SK-N-SH (cell line): ENCODE measurements around the gene TRIM67. TPM values are rescaled to one million over a fixed set of nuclear protein-coding genes. Genes with fewer than 3 reads are reported as not detected.

Experiments
- CTCF ChIA-PET: fragments of 300-600, 350-600 bp; formaldehyde crosslinking; extraction: SDS; loops from one replicate; lab custom pipeline; 2021; lab: Yijun Ruan, JAX
- POLR2A ChIA-PET: fragments of 350-600 bp; sonication (Branson Sonifier 250); formaldehyde crosslinking; extraction: SDS; loops from one replicate; lab custom pipeline; 2020; ENCODE audit warnings: antibody characterized with exemption, inconsistent platforms; lab: Yijun Ruan, JAX
- DNase-seq: peaks from one replicate; pipeline ENCODE4 v3.0.0; 2012
- H2AFZ ChIP-seq: fragments of 200-600 bp; sonication (generic); 2 replicates; pipeline ENCODE4 v1.8.1; 2016; ENCODE audit warnings: antibody characterized with exemption, mild to moderate bottlenecking, low read depth
- H3F3A ChIP-seq: fragments of 200-600 bp; sonication (generic); replicated peaks from 2 replicates; pipeline ENCODE3; 2016; ENCODE audit warnings: antibody characterized with exemption, mild to moderate bottlenecking; ENCODE audit not compliant: insufficient read depth
- H3K27ac ChIP-seq, 2 experiments: fragments of 200-500 bp in 1 of 2; fragments of 200-600 bp in 1 of 2; sonication (Bioruptor generic) in 1 of 2; sonication (generic), shearing (Covaris generic) in 1 of 2; 2 replicates each; pipeline versions ENCODE4 v1.5.1 to v1.6.1; 2014 to 2016; ENCODE audit warnings: low read depth in 2 of 2, inconsistent platforms in 1 of 2, low read length in 1 of 2, mild to moderate bottlenecking in 1 of 2, mixed read lengths in 1 of 2
- H3K27me3 ChIP-seq: fragments of 200-600 bp; sonication (generic), shearing (Covaris generic); 2 replicates; pipeline ENCODE4 v1.6.1; 2016; ENCODE audit warnings: mixed run types; ENCODE audit not compliant: insufficient read depth
- H3K36me3 ChIP-seq, 2 experiments: fragments of 200-500 bp in 1 of 2; fragments of 200-600 bp in 1 of 2; sonication (Bioruptor generic) in 1 of 2; sonication (generic) in 1 of 2; replicated peaks in 1 of 2; 2 replicates each; pipeline versions ENCODE3 to v1.5.1; 2014 to 2016; ENCODE audit warnings: low read length in 1 of 2, mild to moderate bottlenecking in 1 of 2; ENCODE audit not compliant: insufficient read depth in 2 of 2, control insufficient read depth in 1 of 2
- H3K4me1 ChIP-seq, 2 experiments: fragments of 200-500 bp in 1 of 2; fragments of 200-600 bp in 1 of 2; sonication (Bioruptor generic) in 1 of 2; sonication (generic), shearing (Covaris generic) in 1 of 2; 2 replicates each; pipeline versions ENCODE4 v1.5.1 to v1.6.1; 2014 to 2016; ENCODE audit warnings: low read depth in 1 of 2, low read length in 1 of 2, mixed run types in 1 of 2; ENCODE audit not compliant: insufficient read depth in 2 of 2, control insufficient read depth in 1 of 2
- H3K4me2 ChIP-seq: fragments of 200-600 bp; sonication (generic), shearing (Covaris generic); 2 replicates; pipeline ENCODE4 v1.6.1; 2017; ENCODE audit warnings: mixed run types
- H3K4me3 ChIP-seq, 2 experiments: fragments of 200-500 bp in 1 of 2; fragments of 200-600 bp in 1 of 2; sonication (Bioruptor generic) in 1 of 2; sonication (generic), shearing (Covaris generic) in 1 of 2; 2 replicates each; pipeline versions ENCODE4 v1.5.1 to v1.8.1; 2014 to 2016; ENCODE audit warnings: low read depth in 2 of 2, inconsistent platforms in 1 of 2, low read length in 1 of 2, mild to moderate bottlenecking in 1 of 2, mixed read lengths in 1 of 2, moderate library complexity in 1 of 2
- H3K79me2 ChIP-seq: fragments of 200-600 bp; sonication (generic); 2 replicates; pipeline ENCODE4 v1.8.1; 2017; ENCODE audit warnings: mild to moderate bottlenecking; ENCODE audit not compliant: insufficient read depth
- H3K9ac ChIP-seq: fragments of 200-600 bp; sonication (generic); 2 replicates; pipeline ENCODE4 v1.6.1; 2017; ENCODE audit warnings: mixed run types
- H3K9me2 ChIP-seq: fragments of 200-600 bp; sonication (generic); 2 replicates; pipeline ENCODE4 v1.6.1; 2017; ENCODE audit warnings: mixed run types
- H3K9me3 ChIP-seq: fragments of 200-600 bp; sonication (generic); 2 replicates; pipeline ENCODE4 v1.6.1; 2017; ENCODE audit warnings: mixed run types, mild to moderate bottlenecking, moderate library complexity
- H4K20me1 ChIP-seq: fragments of 200-600 bp; sonication (generic); 2 replicates; pipeline ENCODE4 v1.6.1; 2017; ENCODE audit warnings: mild to moderate bottlenecking, mixed run types; ENCODE audit not compliant: insufficient read depth
- ELF1 ChIP-seq: IDR thresholded peaks from 2 replicates; pipeline ENCODE4 v1.4.0; 2012
- EZH2phosphoT487 ChIP-seq: fragments of 200-600 bp; sonication (generic); IDR thresholded peaks from 2 replicates; pipeline ENCODE4 v1.6.1; 2017; ENCODE audit warnings: low read depth, mixed run types, mild to moderate bottlenecking, antibody characterized with exemption, moderate library complexity, borderline replicate concordance
- FOSL2 ChIP-seq: IDR thresholded peaks from 2 replicates; pipeline ENCODE4 v1.4.0; 2012; ENCODE audit warnings: low read depth, mild to moderate bottlenecking, moderate library complexity, borderline replicate concordance
- FOXJ3 ChIP-seq: sonication (generic); formaldehyde crosslinking; IDR thresholded peaks from 2 replicates; pipeline ENCODE4 v1.5.1; 2020; ENCODE audit warnings: mild to moderate bottlenecking, missing genetic modification reagents
- GABPA ChIP-seq: IDR thresholded peaks from 2 replicates; pipeline ENCODE4 v1.4.0; 2012; ENCODE audit warnings: low read depth, mild to moderate bottlenecking
- GATA2 ChIP-seq: sonication (generic); formaldehyde crosslinking; IDR thresholded peaks from 2 replicates; pipeline ENCODE4 v1.5.0; 2020; ENCODE audit warnings: mild to moderate bottlenecking, missing genetic modification reagents
- JUND ChIP-seq: IDR thresholded peaks from 2 replicates; pipeline ENCODE4 v1.4.0; 2012
- MEF2A ChIP-seq: IDR thresholded peaks from 2 replicates; pipeline ENCODE4 v1.4.0; 2012; ENCODE audit warnings: low read depth, borderline replicate concordance
- MXI1 ChIP-seq: IDR thresholded peaks from 2 replicates; pipeline ENCODE4 v1.6.1; 2012; ENCODE audit warnings: mild to moderate bottlenecking, low read depth, low read length, improper control_type of control experiment
- POLR2AphosphoS5 ChIP-seq: IDR thresholded peaks from 2 replicates; pipeline ENCODE4 v1.6.1; 2012; ENCODE audit warnings: low read depth, low read length
- RAD21 ChIP-seq: IDR thresholded peaks from 2 replicates; pipeline ENCODE4 v1.6.1; 2012; ENCODE audit warnings: mild to moderate bottlenecking, low read length
- RCOR1 ChIP-seq: fragments of 150-350 bp; IDR thresholded peaks from 2 replicates; pipeline ENCODE4 v1.6.1; 2017; ENCODE audit warnings: antibody characterized with exemption, low read length
- RFX5 ChIP-seq: IDR thresholded peaks from 2 replicates; pipeline ENCODE4 v1.6.1; 2012; ENCODE audit warnings: mild to moderate bottlenecking, improper control_type of control experiment, low read length
- SMC3 ChIP-seq: IDR thresholded peaks from 2 replicates; pipeline ENCODE4 v1.6.1; 2012; ENCODE audit warnings: low read depth, low read length, improper control_type of control experiment
- WGBS: methylation state at CpG from one replicate; pipeline ENCODE4 v1.1.6; 2017; ENCODE audit warnings: low lambda C conversion rate; 5-methylcytosine and 5-hydroxymethylcytosine counted together
- polyA plus RNA-seq, 3 experiments: library from polyadenylated mRNA; depleted of rRNA; stranded (reverse); fragments of >200 nt; gene quantifications; 2 replicates each; pipeline ENCODE4 v1.2.3, GENCODE V29; 2012
- TF ChIP-seq, protein P1 (sequence below): fragments of 200-600 bp; sonication (generic); IDR thresholded peaks from 2 replicates; pipeline ENCODE4 v1.6.1; 2017; ENCODE audit warnings: antibody characterized with exemption, mild to moderate bottlenecking, moderate library complexity
- TF ChIP-seq, protein P2 (sequence below): IDR thresholded peaks from 2 replicates; pipeline ENCODE4; 2012
- TF ChIP-seq, protein P3 (sequence below): IDR thresholded peaks from 2 replicates; pipeline ENCODE4 v1.4.0; 2012; ENCODE audit warnings: low read depth, borderline replicate concordance
- TF ChIP-seq, protein P4 (sequence below): IDR thresholded peaks from 2 replicates; pipeline ENCODE4 v1.6.1; 2012; ENCODE audit warnings: mild to moderate bottlenecking, low read depth, low read length, moderate library complexity
- TF ChIP-seq, protein P5 (sequence below): fragments of 150-350 bp; IDR thresholded peaks from 2 replicates; pipeline ENCODE4 v1.6.1; 2017; ENCODE audit warnings: antibody characterized with exemption, low read length, low read depth, borderline replicate concordance
- TF ChIP-seq, protein P6 (sequence below): fragments of 150-350 bp; IDR thresholded peaks from 2 replicates; pipeline ENCODE4 v1.6.1; 2016; ENCODE audit warnings: mild to moderate bottlenecking, low read depth, low read length

TRIM67 gene
- polyA plus RNA-seq, 1 of the 3 experiments (the other 2 are of a cell fraction), result not detected

DNA sequence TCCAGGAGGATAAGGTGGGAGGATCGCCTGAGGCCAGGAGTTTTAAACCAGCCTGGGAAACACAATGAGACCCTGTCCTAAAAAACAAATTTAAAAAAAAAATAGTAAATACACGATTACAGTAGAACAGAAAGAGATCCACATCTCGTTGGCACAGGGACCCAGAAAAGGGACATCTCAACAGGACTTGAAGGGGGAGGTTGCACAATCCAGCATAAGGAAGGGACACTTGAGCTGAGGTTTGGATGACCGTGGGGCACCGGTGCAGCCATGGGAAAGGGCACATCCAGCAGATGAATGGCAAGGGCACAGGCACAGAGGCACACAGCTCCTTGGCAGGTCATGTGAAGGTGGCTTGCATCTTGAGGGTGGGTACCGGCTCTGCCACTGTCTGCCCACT lies 20.5 kb downstream of the TRIM67 start:
- 42% methylated on average over 5 of the region's 6 CpGs for WGBS
- H3K79me2 ChIP-seq, result no peaks in the 10 kb centered on the region
- POLR2A ChIA-PET, result no interaction called here
- no peak overlapping the region for H3K4me3 ChIP-seq
- no peak overlapping the region for H2AFZ ChIP-seq
- no peak overlapping the region for H3K27ac ChIP-seq
- no peaks in the 10 kb centered on the region; the same call in 1 of the 2 replicates for H3K27me3 ChIP-seq
- no peak overlapping the region for H3K9ac ChIP-seq
- TF ChIP-seq JUND (no peak), RCOR1 (no peak), GABPA (no peak), GATA2 (no peak), POLR2AphosphoS5 (no peak), ELF1 (no peak), EZH2phosphoT487 (no peak), FOSL2 (no peak), MEF2A (no peak), RAD21 (no peak), MXI1 (no peak), FOXJ3 (CRISPR knock-in tag) (no peak), SMC3 (no peak), RFX5 (no peak)
- TF ChIP-seq, protein P1, sequence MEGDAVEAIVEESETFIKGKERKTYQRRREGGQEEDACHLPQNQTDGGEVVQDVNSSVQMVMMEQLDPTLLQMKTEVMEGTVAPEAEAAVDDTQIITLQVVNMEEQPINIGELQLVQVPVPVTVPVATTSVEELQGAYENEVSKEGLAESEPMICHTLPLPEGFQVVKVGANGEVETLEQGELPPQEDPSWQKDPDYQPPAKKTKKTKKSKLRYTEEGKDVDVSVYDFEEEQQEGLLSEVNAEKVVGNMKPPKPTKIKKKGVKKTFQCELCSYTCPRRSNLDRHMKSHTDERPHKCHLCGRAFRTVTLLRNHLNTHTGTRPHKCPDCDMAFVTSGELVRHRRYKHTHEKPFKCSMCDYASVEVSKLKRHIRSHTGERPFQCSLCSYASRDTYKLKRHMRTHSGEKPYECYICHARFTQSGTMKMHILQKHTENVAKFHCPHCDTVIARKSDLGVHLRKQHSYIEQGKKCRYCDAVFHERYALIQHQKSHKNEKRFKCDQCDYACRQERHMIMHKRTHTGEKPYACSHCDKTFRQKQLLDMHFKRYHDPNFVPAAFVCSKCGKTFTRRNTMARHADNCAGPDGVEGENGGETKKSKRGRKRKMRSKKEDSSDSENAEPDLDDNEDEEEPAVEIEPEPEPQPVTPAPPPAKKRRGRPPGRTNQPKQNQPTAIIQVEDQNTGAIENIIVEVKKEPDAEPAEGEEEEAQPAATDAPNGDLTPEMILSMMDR, result no peak
- TF ChIP-seq, protein P2, sequence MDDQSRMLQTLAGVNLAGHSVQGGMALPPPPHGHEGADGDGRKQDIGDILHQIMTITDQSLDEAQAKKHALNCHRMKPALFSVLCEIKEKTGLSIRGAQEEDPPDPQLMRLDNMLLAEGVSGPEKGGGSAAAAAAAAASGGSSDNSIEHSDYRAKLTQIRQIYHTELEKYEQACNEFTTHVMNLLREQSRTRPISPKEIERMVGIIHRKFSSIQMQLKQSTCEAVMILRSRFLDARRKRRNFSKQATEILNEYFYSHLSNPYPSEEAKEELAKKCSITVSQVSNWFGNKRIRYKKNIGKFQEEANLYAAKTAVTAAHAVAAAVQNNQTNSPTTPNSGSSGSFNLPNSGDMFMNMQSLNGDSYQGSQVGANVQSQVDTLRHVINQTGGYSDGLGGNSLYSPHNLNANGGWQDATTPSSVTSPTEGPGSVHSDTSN, result no peak
- TF ChIP-seq, protein P3, sequence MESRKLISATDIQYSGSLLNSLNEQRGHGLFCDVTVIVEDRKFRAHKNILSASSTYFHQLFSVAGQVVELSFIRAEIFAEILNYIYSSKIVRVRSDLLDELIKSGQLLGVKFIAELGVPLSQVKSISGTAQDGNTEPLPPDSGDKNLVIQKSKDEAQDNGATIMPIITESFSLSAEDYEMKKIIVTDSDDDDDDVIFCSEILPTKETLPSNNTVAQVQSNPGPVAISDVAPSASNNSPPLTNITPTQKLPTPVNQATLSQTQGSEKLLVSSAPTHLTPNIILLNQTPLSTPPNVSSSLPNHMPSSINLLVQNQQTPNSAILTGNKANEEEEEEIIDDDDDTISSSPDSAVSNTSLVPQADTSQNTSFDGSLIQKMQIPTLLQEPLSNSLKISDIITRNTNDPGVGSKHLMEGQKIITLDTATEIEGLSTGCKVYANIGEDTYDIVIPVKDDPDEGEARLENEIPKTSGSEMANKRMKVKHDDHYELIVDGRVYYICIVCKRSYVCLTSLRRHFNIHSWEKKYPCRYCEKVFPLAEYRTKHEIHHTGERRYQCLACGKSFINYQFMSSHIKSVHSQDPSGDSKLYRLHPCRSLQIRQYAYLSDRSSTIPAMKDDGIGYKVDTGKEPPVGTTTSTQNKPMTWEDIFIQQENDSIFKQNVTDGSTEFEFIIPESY, result no peak
- TF ChIP-seq, protein P4, sequence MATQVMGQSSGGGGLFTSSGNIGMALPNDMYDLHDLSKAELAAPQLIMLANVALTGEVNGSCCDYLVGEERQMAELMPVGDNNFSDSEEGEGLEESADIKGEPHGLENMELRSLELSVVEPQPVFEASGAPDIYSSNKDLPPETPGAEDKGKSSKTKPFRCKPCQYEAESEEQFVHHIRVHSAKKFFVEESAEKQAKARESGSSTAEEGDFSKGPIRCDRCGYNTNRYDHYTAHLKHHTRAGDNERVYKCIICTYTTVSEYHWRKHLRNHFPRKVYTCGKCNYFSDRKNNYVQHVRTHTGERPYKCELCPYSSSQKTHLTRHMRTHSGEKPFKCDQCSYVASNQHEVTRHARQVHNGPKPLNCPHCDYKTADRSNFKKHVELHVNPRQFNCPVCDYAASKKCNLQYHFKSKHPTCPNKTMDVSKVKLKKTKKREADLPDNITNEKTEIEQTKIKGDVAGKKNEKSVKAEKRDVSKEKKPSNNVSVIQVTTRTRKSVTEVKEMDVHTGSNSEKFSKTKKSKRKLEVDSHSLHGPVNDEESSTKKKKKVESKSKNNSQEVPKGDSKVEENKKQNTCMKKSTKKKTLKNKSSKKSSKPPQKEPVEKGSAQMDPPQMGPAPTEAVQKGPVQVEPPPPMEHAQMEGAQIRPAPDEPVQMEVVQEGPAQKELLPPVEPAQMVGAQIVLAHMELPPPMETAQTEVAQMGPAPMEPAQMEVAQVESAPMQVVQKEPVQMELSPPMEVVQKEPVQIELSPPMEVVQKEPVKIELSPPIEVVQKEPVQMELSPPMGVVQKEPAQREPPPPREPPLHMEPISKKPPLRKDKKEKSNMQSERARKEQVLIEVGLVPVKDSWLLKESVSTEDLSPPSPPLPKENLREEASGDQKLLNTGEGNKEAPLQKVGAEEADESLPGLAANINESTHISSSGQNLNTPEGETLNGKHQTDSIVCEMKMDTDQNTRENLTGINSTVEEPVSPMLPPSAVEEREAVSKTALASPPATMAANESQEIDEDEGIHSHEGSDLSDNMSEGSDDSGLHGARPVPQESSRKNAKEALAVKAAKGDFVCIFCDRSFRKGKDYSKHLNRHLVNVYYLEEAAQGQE, result no peak
- TF ChIP-seq, protein P5, sequence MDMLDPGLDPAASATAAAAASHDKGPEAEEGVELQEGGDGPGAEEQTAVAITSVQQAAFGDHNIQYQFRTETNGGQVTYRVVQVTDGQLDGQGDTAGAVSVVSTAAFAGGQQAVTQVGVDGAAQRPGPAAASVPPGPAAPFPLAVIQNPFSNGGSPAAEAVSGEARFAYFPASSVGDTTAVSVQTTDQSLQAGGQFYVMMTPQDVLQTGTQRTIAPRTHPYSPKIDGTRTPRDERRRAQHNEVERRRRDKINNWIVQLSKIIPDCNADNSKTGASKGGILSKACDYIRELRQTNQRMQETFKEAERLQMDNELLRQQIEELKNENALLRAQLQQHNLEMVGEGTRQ, result no peak
- TF ChIP-seq, protein P6, sequence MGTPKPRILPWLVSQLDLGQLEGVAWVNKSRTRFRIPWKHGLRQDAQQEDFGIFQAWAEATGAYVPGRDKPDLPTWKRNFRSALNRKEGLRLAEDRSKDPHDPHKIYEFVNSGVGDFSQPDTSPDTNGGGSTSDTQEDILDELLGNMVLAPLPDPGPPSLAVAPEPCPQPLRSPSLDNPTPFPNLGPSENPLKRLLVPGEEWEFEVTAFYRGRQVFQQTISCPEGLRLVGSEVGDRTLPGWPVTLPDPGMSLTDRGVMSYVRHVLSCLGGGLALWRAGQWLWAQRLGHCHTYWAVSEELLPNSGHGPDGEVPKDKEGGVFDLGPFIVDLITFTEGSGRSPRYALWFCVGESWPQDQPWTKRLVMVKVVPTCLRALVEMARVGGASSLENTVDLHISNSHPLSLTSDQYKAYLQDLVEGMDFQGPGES, result no peak
- H3K4me2 ChIP-seq, result no peak overlapping the region
- H4K20me1 ChIP-seq, result no peaks in the 10 kb centered on the region
- no peaks in the 10 kb centered on the region for H3K9me2 ChIP-seq
- CTCF ChIA-PET, result interaction anchor here (1.5 to 2.2 kb wide), 3 partner anchors 10 to 19 kb away, joined by 3 to 12 read pairs (median 3); no protein-coding TSS in a partner anchor
- no peaks in the 10 kb centered on the region for H3K9me3 ChIP-seq
- DNase-seq, result no peak
- no peaks in the 10 kb centered on the region for H3K4me1 ChIP-seq
- no peaks in the 10 kb centered on the region for H3K36me3 ChIP-seq
- no peaks in the 10 kb centered on the region for H3F3A ChIP-seq
